Measurements from ENCODE around the gene DNM3.

Gene DNM3

GRCh38 chr1:171912509-171913175 lies 71.3 kb downstream of the DNM3 start:
- DNase-seq (ENCODE audit: insufficient read length, low spot score) (no peak), FAIRE-seq (peak; percentile 44)
- no peak for TF ChIP-seq CTCF (IDR thresholded peaks at IDR 0.05; ENCODE audit: insufficient read depth, missing control alignments)

DNA sequence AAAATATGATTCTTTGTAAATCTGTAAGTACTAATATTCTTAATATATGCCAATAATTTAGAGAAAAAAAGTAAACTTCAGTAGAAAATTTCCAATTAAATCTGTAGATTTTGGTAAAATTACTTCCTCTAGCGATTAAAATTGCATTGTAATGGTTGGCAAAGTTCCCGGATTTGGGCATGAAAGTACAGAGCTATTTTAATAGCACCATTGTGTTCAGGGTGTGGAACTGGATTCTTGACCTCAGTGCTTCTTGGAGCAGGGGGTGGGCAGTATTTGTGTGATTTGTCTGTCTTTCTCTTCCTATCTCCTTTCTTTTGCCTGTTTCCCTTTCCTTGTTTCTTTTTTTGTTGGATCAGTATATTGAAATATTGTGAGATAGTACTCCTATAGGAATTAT lies 72.1 kb downstream of the DNM3 start:
- FAIRE-seq = peak; percentile 90
- no peak for TF ChIP-seq CTCF (IDR thresholded peaks at IDR 0.05; ENCODE audit: insufficient read depth, missing control alignments)
- DNase-seq (ENCODE audit: insufficient read length, low spot score) = no peak

GRCh38 chr1:171916315-171916771 lies 75.0 kb downstream of the DNM3 start:
- no peak for DNase-seq (ENCODE audit: insufficient read length, low spot score)
- no peak for FAIRE-seq
- TF ChIP-seq CTCF (IDR thresholded peaks at IDR 0.05; ENCODE audit: insufficient read depth, missing control alignments) = no peak

- TF ChIP-seq CTCF (IDR thresholded peaks at IDR 0.05; ENCODE audit: insufficient read depth, missing control alignments) = no peak
- DNase-seq (ENCODE audit: insufficient read length, low spot score) (no peak), FAIRE-seq (peak; percentile 76)
Observed at GRCh38 chr1:171917331-171917730, 76.0 kb downstream of the DNM3 start.

DNA sequence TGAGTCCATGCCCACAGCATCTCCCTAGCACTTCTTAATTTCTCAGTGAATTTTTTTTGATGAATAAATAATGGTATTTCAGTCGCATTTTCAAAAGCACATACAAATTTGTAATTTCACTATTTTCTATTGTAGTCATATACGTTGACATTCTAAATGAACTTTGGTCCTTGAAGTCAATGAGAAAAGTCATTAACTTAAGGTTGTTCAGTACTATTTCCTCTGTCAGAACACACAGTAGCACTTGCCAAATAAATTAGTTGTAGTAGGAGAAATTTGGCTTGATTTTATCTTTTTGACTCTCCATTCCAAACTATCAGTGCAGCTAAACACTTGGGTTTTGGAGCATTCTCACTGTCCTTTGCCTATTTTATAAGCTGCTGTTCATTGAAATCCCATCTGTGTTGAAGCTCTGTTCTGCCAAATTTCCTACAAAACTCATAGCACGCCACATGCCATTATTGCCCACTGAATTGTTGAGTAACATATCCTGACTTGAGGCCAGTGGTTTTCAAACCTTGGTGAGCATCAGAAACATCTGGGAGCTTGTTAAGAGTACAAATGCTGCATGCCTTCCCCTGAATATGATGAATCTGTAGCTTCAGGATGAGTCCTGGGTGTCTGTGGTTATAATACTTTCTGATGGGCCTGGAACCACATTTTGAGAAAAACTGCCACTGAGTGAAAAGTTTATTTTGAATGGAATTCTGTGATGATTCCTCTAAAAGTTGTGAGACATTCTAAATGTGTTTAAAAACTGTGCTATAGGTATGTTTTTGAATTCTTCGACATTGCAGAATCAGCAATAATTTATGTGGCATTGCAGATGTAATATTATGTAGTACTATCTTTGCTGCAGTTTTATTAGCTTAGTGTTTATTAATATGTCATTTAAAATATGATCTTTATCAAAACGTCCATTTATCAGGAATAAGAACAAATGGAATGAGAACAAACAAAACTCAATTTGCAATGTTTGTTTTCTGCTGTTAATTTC lies 78.9 kb downstream of the DNM3 start:
- FAIRE-seq (no peak), DNase-seq (ENCODE audit: insufficient read length, low spot score) (no peak)
- TF ChIP-seq CTCF (IDR thresholded peaks at IDR 0.05; ENCODE audit: insufficient read depth, missing control alignments) = no peak

DNA sequence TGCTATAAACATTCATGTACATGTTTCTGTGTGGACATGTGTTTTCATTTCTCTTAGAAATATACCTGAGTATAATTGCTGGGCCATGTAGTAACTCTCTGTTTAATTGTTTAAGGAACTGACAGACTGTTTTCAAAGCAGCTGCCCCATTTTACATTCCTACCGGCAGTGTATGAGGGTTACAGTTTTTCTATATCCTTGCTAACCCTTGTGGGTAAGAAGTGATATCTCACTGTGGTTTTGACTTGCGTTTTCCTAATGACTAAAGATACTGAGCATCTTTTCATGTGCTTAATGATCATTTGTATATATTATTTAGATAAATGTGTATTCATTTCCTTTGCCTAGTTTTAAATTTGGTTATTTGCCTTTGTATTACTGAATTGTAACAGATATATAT lies 81.7 kb downstream of the DNM3 start:
- no peak for DNase-seq (ENCODE audit: insufficient read length, low spot score)
- FAIRE-seq = no peak
- no peak for TF ChIP-seq CTCF (IDR thresholded peaks at IDR 0.05; ENCODE audit: insufficient read depth, missing control alignments)

All from D721Med (cell line).